ENCODE results near the gene TMEM131. TPM values are rescaled to one million over a fixed set of nuclear protein-coding genes. Genes with fewer than 3 reads are reported as not detected.

The TMEM131 gene
- total RNA-seq, 1 donor, result 30.0 TPM

GRCh38 chr2:97999536-97999935 is 3.8 kb upstream of the TMEM131 start:
- Histone ChIP-seq H3K9me3 (ENCODE audit: low read depth, low read length) (no peaks in the 10 kb centered on the region), H3K27ac (ENCODE audit: low read depth, low read length) (no peak overlapping the region), H3K27me3 (ENCODE audit: insufficient read depth, low read length) (peaks cover 2% of the 10 kb centered on the region), H4K20me1 (ENCODE audit: insufficient read depth, low read length) (no peaks in the 10 kb centered on the region), H2AFZ (ENCODE audit: low read length) (no peak overlapping the region), H3K79me2 (ENCODE audit: insufficient read depth, low read length) (peaks cover 6% of the 10 kb centered on the region), H3K4me2 (ENCODE audit: insufficient read depth, low read length) (no peak overlapping the region), H3K4me3 (ENCODE audit: insufficient read depth, low read length) (no peak overlapping the region), H3K36me3 (ENCODE audit: insufficient read depth, low read length) (no peaks in the 10 kb centered on the region), H3K4me1 (ENCODE audit: insufficient read depth, low read length) (no peaks in the 10 kb centered on the region)
- no peak for DNase-seq (ENCODE audit: insufficient read length, low spot score, missing footprints)
- TF ChIP-seq CTCF (IDR thresholded peaks at IDR 0.05; ENCODE audit: extremely low read depth, low read depth, low read length), result no peak

GRCh38 chr2:97998431-97999005 is 2.8 kb upstream of the TMEM131 start:
- no peak for DNase-seq (ENCODE audit: insufficient read length, low spot score, missing footprints)
- H3K27me3 ChIP-seq (ENCODE audit: insufficient read depth, low read length), result peaks cover 2% of the 10 kb centered on the region

GRCh38 chr2:97997784-97998392 is 2.1 kb upstream of the TMEM131 start:
- peaks cover 23% of the 10 kb centered on the region for H3K79me2 ChIP-seq (ENCODE audit: insufficient read depth, low read length)
- H2AFZ ChIP-seq (ENCODE audit: low read length), result no peak overlapping the region
- TF ChIP-seq CTCF (IDR thresholded peaks at IDR 0.05; ENCODE audit: extremely low read depth, low read depth, low read length), result no peak

More at GRCh38 chr2:97998431-97999005, 2.8 kb upstream of the TMEM131 start:
- Histone ChIP-seq H3K4me2 (ENCODE audit: insufficient read depth, low read length) (no peak overlapping the region), H3K9me3 (ENCODE audit: low read depth, low read length) (no peaks in the 10 kb centered on the region), H3K79me2 (ENCODE audit: insufficient read depth, low read length) (peaks cover 16% of the 10 kb centered on the region), H4K20me1 (ENCODE audit: insufficient read depth, low read length) (peaks cover 8% of the 10 kb centered on the region), H3K4me3 (ENCODE audit: insufficient read depth, low read length) (no peak overlapping the region), H2AFZ (ENCODE audit: low read length) (no peak overlapping the region), H3K4me1 (ENCODE audit: insufficient read depth, low read length) (peaks cover 10% of the 10 kb centered on the region), H3K36me3 (ENCODE audit: insufficient read depth, low read length) (no peaks in the 10 kb centered on the region), H3K27ac (ENCODE audit: low read depth, low read length) (no peak overlapping the region)
- TF ChIP-seq CTCF (IDR thresholded peaks at IDR 0.05; ENCODE audit: extremely low read depth, low read depth, low read length), result no peak

GRCh38 chr2:97996679-97997078 is 931 bp upstream of the TMEM131 start:
- H3K36me3 ChIP-seq (ENCODE audit: insufficient read depth, low read length), result no peaks in the 10 kb centered on the region
- peaks cover 24% of the 10 kb centered on the region for H4K20me1 ChIP-seq (ENCODE audit: insufficient read depth, low read length)
- no peak for TF ChIP-seq CTCF (IDR thresholded peaks at IDR 0.05; ENCODE audit: extremely low read depth, low read depth, low read length)
- peaks cover 2% of the 10 kb centered on the region for H3K27me3 ChIP-seq (ENCODE audit: insufficient read depth, low read length)
- peak overlapping the region; percentile 88 for H3K4me2 ChIP-seq (ENCODE audit: insufficient read depth, low read length)
- no peaks in the 10 kb centered on the region for H3K9me3 ChIP-seq (ENCODE audit: low read depth, low read length)
- no peak for DNase-seq (ENCODE audit: insufficient read length, low spot score, missing footprints)
- peak overlapping the region; percentile 97 for H2AFZ ChIP-seq (ENCODE audit: low read length)
- H3K27ac ChIP-seq (ENCODE audit: low read depth, low read length), result peak overlapping the region; percentile 91
- peaks cover 35% of the 10 kb centered on the region for H3K79me2 ChIP-seq (ENCODE audit: insufficient read depth, low read length)
- H3K4me3 ChIP-seq (ENCODE audit: insufficient read depth, low read length), result peak overlapping the region; percentile 93
- peaks cover 16% of the 10 kb centered on the region for H3K4me1 ChIP-seq (ENCODE audit: insufficient read depth, low read length)

More at GRCh38 chr2:97997784-97998392, 2.1 kb upstream of the TMEM131 start:
- no peak overlapping the region for H3K27ac ChIP-seq (ENCODE audit: low read depth, low read length)
- H3K36me3 ChIP-seq (ENCODE audit: insufficient read depth, low read length), result no peaks in the 10 kb centered on the region
- peaks cover 16% of the 10 kb centered on the region for H3K4me1 ChIP-seq (ENCODE audit: insufficient read depth, low read length)
- H3K27me3 ChIP-seq (ENCODE audit: insufficient read depth, low read length), result peaks cover 2% of the 10 kb centered on the region
- peaks cover 14% of the 10 kb centered on the region for H4K20me1 ChIP-seq (ENCODE audit: insufficient read depth, low read length)
- no peak for DNase-seq (ENCODE audit: insufficient read length, low spot score, missing footprints)
- H3K4me3 ChIP-seq (ENCODE audit: insufficient read depth, low read length), result no peak overlapping the region
- H3K9me3 ChIP-seq (ENCODE audit: low read depth, low read length), result no peaks in the 10 kb centered on the region
- no peak overlapping the region for H3K4me2 ChIP-seq (ENCODE audit: insufficient read depth, low read length)

All from osteoblast (primary cell).